Right renal pelvis (tissue), 4 donors: ENCODE results near the gene ANKDD1A. TPM values are rescaled to one million over a fixed set of nuclear protein-coding genes. Genes with fewer than 3 reads are reported as not detected.

ENCODE experiments used
- DNase-seq, 4 donors: peaks; one replicate each; pipeline ENCODE4 v3.0.0-alpha.2; 2013; ENCODE audit warnings: low read depth in 4 of 4, low spot score in 3 of 4, missing footprints in 1 of 4
- polyA plus RNA-seq, 4 donors: library from polyadenylated mRNA; unstranded; fragments of 120-200 nt; gene quantifications; one replicate each; pipeline ENCODE4 v1.2.1, GENCODE V29; 2013; ENCODE audit not compliant: insufficient read length in 4 of 4

ANKDD1A gene
- polyA plus RNA-seq, 4 donors, result 4.8 to 6.8 (median 5.3) TPM

DNA sequence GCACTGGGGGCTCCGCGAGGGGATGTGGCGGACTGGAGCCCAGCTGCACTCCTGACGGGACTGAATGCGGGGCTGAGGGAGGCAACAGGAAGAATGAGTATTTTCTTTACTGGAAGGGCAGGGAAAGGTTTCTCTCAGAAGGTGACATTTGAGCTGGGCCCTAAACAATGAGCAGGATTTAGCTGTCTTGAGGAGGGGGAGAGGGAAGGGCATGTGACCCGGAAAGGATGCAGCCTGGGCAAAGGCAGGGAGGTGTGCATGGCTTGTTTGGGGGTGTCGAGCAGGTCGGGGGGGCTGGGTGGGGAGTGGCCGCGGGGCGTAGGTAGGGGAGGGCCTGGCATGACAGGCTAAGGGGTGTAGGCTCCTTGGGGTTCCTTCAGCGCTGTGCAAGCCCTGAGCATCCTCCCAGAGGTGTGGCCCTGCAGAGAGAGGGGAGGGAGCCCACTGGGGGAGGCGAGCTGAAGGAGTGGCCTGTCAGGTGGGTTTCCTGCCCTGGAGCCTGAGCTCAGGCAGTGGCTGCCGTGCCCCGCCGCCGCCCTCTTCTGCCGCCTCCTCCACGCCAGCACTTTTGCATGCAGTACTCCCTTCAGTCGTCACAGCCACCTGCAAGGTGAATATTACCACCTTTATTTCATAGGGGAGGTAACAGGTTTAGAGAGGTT, 17.2 kb upstream of the ANKDD1A start:
- DNase-seq, result no peak

DNA sequence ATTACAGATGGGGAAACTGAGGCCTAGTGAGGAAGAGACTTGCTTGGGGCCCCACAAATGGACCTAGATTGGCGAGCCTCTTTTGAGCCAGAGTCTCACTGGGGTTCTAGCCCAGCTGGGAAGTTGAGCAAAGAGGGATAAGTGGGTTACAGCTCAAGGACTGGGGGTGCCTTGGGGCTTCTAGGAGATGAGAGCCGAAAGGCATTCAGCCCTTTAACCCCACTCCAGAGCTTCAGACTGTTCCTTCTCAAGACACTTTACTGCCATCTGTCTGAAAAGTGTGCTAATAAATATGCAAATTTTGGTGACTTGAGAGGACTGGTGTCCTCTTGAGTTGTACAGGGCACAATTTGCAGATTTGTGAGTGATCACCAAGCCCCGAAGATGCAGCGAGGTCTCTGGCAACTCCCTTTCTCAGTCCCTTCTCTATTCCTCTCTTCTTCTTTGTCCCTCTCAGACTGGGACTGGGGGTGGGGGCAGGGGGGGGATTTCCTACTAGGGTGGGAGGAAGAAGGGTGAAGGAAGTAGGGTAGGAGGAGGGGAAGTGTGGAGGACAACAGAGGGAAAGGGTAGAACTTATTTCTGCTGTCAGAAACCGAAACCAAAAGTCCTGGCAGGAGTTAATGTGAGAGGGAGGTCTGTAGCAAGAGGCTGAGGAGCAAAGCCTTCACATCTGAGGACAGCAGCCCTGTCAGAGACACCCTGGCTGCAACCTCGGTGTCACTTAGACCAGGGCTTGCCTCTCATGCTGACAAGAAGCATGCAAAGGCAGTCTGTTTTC, 16.2 kb upstream of the ANKDD1A start:
- no peak for DNase-seq

DNA sequence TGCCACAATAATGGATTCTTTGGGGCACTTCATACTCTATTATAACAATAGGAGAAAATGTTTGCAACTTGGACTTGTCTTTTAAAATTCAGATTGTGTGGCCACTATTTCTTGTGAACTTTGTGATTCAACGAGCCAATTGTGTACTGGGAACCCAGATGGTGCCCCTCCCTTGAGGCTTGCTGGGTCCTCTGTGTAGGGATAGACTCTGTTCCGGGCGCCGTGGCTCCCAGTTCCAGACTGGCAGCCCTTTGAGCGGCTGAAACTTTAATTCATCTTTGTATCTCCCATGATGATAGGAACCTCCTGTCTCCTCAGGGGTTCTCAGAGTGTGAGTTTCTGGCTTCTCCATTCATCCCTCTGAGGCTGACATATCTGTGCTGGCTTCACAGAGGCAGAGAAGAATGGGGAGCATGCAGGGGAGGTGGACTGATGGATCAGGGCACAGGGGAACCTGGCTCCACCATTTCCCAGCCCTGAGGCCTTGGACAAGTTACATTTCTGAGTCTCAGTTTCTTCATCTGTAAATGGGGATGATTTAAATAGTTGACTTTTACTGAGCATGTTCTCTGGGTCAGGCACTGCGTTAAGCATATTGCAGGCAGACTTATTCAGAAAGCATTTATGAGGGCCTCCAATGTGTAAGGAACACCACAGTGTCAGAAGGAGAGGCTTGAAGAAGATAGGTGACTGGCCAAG, 15.2 kb upstream of the ANKDD1A start:
- no peak for DNase-seq

DNA sequence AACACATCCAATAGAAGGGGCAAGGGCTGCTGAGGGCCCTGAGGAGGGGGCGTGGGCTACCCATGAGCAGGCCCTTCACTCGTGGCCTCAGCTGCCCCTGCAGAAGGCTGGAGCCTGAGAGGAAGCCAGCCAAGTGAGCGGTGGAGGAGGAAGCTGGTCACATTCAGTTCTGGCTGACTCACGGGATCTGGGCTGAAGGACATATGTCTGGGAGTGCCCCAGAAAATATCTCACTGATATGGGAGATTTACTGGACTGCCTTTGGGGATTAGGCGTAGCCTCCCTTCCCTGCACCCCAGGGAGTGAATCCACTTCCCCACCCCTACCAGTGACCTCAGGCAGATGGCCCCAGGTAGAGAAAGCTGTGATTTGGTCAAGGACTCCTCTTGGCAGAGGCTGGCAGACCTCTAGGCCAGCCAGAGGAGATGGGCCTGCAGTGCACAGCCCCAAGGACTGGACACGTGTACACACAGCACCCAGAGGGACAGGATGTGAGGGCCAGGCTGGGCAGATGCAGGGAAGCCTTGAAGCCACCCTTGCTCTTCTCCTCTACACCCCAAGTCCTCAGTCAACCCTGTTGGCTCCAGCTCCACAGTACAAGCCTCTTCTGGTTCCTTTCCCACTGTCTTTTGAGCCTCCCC, 14.2 kb upstream of the ANKDD1A start:
- no peak for DNase-seq

DNA sequence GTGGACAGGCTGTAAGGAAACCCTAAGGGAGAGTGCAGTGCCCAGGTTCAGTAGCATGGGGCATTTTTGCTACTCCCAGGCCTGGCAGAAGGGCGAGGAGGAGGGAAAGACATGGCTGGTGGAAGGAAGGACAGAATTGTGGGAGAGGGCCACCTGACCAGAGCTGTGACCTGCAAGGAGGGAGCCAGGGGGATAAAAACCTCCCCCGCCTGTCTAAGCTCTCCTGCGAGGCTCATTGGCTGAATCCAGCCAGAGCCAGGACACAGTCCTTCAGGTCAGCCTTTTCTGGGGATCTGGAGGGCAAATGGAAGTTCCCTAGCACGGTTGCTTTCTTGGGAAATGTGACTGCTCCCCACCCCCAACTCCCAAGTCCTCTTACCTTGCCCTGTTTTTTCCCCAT, 13.3 kb upstream of the ANKDD1A start:
- no peak for DNase-seq

DNA sequence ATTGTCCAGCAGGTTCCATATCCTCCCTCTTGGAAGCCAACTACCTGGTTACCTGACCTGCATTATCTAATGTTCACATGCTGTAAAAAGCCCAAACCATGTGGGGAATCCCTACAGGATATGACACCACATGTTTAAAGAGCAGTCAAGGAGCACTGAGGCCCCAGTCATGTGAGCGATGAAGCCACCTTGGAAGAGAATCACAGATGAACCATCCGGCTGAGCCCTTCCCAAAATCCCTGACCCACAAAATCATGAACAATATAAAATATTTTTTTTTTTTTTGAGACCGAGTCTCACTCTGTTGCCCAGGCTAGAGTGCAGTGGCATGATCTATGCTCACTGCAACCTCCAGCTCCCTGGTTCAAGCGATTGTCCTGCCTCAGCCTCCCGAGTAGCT, 10.6 kb upstream of the ANKDD1A start:
- no peak for DNase-seq

DNA sequence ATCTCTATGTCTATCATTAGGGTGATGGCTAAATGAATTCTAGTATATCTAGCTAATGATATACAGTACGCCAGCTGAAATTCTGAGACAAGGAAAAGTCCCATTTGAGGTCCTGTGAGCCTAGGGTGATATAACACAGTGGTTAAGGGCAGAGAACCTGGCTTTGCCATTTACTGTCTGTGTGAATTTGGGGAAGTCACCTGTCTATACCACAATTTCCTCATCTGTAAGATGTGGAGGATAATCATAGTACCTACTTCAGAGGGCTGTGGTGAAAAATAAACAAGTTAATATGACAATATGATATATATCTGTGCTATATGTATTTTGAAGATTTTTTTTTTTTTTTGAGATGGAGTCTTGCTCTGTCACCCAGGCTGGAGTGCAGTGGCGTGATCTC, 9.8 kb upstream of the ANKDD1A start:
- DNase-seq, result no peak

DNA sequence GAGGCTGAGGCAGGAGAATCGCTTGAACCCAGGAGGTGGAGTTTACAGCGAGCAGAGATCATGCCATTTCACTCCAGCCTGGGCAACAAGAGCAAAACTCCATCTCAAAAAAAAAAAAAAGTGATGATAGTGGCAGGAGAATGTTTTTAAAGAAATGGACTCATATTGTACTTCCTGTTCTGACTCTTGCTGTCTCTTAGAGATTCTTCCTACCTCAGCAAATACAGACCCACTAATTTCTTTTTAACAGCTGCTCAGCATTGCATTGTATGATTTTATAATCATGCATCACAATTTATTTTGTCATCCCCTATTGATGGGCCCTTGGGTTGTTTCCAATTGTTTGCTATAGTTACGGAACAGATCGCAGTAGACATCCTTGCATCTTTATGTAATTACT, 8.8 kb upstream of the ANKDD1A start:
- DNase-seq, result no peak

DNA sequence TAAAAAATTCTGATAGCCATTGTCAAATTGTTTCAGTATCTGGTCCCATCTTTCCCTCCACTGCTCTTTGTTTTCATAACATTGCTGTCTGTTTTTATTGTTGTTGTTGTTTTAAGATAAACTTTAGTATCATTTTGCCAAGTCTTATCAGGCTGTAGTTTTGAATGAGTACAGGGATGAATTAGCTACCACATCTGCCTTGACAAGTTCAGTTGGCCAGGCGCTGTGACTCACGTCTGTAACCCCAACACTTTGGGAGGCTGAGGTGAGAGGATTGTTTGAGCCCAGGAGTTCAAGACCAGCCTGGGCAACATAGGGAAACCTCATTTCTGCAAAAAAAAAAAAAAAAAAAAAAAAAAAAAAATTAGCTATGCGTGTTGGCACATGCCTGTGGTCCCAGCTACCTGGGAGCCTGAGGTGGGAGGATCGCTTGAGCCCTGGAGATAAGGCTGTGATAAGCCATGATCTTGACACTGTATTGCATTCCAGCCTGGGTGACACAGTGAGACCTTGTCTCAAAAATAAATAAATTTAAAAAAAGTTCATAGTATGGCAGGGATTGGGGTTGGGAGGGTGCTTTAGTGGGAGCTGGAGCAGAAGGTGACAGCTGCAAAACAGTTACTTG, 8.3 kb upstream of the ANKDD1A start:
- no peak for DNase-seq

DNA sequence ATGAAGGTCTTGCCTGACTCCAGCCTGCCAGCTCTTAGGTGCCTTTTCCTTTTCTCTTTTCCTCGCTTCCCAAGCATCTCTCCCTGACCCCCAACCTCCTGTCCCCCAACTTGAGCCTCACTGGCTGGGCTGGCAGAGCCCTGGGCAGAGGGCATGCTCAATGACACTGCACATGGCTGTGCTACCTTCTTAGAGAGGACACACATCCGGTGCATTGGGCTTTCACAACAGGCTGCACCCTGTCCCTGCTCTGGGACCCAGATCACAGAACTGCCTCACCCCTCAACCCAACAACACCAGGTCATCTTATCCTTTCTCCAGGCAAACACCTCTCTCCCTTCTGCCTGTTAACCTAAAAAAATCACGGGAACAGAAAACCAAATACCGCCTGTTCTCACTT, 7.5 kb upstream of the ANKDD1A start:
- no peak for DNase-seq

DNA sequence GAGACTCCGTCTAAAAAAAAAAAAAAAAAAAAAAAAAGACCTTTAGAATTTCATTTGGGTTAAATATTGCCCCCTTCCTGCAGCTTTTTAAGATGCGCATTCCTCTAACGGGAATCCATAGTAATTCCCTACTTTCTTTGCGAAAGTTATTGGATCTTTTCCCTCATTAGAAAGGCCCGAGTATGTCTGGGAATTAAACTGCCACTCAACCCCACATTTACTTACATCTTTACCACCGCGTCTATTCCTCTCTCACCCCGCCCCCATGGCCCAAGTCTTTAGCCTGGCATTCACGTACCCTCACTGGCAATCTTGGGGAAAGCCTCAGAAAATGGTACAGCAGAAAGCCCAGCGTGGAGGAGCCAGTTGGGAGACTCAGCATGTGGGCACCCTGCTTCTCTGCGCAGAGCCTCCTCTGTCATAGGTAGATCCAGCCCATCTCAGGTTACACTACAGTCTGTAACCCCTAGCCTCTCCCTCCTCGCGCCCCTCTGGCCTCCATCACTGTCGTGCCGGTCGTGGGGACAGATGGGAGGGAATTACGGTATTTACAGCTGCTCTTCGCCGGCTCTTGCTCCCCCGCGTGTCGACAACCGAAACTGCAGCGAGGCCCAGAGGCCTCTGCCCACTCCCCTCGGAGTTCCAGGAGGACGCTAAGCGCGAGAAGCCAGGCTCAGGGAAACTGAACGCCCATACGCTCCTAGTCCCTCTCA, 6.4 kb upstream of the ANKDD1A start:
- no peak for DNase-seq

DNA sequence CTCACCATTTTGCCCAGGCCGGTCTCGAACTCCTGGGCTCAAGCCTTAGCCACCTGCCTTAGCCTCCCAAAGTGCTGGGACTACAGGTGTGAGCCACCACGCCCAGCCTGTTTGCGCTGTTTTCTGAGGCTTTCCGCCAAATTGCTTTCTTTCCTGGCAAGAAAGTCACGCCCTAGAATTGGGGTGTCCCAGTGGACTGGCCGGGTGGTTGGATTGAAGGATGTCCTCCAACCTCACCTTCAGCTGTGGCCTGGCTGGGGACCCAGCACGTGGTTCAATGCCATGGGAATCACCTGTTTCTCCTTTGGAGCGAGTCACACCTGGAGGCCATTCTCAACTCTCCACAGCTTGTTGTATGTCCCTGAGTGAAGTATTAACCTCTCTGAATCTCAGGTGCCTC, 5.8 kb upstream of the ANKDD1A start:
- DNase-seq, result no peak

DNA sequence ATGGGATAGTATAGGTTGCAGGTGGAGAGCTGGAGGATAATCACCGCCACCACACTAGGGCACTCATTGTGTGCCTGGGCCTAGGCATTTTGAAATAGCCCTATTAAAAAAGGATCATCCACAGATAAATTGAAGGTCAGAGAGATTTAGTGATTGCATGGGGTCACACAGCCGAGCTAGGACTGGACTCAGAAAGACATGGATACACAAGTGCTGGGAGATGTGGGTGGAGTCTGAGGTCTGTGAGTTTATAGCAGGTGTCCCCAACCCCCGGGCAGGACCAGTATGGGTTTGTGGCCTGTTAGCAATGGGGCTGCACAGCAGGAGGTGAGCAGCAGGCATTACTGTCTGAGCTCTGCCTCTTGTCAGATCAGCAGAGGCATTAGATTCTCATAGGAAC, 5.3 kb upstream of the ANKDD1A start:
- no peak for DNase-seq

DNA sequence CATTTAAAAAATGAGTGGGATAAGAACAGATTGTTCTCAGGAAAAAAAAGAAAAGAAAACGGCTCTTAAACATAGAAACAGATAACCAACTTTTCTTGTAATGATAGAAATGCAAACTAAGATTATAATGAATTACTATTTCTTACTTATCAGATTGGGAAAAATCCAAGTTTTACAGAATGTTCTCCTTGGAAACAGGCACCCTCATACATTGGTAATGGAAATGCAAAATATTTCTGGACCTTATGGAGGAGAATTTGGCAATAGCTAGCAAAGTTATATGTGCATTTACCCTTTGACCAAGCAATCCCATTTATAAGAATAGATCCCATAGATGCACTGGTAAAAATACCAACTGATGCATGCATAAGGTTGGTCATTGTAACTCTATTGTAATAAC, 3.7 kb upstream of the ANKDD1A start:
- no peak for DNase-seq

DNA sequence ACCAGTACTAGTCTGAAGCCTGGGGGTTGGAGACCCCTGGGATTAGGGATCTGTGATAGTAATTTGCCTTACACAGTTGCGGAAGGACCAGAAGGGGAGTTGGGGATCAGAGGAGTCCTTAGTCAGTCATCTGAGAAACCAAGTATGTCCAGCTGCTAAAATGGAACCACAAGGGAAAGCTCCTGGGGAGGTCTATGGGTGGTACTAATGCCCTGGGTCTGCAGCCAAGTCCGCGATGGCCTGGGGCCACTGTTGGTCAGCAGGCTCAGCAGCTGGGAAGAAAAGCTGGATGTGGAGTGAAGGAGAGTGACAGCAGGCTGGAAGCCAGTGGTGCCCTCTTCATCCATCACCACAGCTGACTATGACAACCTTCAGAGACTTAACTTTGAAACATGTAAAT, 2.2 kb upstream of the ANKDD1A start:
- no peak for DNase-seq

DNA sequence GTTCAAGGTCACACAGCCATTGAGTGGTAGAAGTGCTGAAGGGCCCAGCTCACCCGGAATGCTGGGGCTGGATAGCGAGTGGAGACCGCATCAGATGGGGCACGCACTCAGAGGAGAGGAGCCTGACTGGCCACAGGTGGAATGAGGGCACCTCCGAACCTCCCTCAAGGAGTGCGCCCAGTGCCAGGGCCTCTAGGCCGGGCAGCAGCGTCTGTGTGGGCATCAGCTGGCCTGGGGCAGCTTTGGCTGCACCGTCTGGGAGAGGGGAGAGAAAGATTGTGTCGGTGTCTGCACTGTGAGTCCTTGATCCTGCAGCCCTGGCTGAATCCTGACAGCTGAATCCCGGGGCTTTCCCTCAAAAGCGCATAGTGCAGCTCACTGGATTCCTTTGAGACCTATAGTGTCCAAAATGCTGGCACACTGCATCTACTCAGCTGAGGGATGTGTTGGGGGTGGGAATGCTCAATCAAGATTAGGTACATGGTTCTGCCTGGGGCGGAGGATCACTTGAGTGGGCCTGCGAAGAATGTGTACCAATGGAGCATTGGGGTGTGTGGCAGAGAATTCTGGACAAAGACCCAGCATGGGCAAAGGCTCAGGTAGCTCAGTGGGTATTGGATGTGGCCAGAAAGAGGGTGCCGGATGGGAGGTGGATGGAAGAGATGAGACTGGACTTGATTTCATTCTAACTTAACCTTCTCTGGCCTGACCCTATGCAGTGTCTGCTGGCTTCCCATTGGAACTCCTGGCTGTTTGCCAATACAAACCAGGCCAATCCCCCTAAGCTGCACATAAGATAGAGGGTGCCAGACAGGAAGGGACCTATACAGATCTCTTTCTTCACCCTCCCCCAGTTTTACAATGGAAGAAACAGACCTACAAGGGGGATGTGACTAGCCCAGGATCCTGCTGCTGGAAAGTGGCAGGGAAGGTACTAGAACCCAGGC, 950 bp downstream of the ANKDD1A start:
- no peak for DNase-seq

DNA sequence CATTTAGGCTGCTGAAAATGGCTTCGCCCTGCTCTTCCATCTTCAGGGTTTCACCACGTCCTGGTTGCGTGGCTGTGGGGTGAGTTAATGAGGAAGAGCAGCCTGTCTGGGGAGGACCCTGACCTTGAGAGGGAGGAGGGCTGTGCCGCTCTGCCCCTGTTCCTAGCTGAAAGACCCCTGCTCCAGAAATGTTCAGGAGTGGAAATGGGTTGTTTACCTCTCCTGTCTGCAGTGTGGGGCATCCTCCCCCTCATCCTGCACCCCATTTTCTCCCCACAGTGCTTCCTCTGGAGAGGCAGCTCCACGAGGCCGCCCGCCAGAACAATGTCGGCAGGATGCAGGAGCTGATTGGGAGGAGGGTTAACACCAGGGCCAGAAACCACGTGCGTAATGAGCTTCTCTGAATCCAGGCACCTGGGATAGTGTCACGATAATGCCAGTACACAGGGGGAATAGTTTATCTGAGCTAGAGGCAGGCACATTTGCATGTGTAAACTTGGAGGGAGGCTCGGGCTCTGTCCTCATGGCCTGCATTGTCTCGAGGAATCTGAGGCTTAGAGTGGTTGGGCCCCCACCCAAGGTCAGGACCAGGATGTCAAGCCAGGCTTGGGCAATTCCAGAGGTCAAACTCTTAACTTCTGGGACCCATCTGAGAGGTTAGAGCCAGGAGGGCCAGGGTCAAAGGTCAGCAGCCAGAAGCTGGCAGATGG, 4.0 kb downstream of the ANKDD1A start:
- DNase-seq, result no peak

DNA sequence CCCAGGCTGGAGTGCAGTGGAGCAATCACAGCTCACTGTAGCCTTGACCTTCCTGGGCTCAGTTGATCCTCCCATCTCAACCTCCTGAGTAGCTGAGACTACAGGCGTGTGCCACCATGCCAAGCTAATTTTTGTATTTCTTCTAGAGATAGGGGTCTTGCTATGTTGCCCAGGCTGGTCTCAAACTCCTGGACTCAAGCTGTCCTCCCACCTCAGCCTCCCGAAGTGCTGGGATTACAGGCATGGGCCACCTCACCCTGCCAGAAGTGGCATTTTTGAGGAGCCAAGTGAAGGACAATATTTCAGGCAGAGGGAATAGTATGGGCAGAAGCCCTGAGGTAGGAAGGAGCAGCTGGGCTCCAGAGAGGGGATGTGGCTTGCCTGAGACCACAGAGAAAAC, 4.7 kb downstream of the ANKDD1A start:
- DNase-seq, result no peak

DNA sequence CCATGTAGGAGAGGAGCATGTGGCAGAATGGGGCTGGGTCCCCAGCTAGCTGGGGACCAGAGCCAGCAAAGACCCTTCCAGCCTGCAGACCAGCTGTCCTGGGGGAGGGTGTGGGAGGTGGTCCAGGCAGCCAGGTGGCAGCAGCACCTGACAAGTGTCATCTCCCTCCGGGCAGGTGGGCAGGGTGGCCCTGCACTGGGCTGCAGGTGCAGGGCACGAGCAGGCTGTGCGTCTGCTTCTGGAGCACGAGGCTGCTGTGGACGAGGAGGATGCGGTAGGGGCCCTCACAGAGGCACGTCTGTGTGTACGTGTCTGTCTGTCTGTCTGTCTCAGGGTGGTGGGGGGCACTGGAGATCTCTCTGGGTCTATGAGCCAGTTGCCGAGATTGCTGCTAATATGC, 5.5 kb downstream of the ANKDD1A start:
- DNase-seq, result no peak
